HG03064 (cell line): ENCODE measurements around the gene LRRC42.
"Not testable (repeated sequence)": the region's sequence is repeated elsewhere in the genome, so short reads cannot be mapped to it uniquely, and the experiment has no call there.

Experiments
- ATAC-seq: cut with Tn5 transposase; IDR thresholded peaks from one replicate; pipeline ENCODE4 v1.9.1; 2021; ENCODE audit warnings: low read depth; ENCODE audit not compliant: unreplicated experiment

The LRRC42 gene

DNA sequence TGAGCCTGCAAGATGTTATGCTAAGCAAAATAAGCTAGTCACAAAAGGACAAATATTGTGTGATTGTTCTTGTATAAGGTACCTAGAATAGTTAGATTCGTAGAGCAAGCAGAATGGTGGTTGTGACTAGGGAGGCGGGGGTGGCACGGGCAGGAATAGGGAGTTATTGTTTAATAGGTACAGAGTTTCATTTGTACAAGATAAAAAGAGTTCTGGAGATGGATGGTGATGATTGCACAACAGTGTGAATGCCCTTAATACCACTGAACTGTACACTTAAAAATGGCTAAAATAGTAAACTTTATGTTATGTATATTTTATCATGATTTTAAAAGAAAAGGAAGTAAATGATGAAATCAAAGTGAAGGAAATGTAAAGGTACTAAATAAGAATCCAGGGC lies 20.6 kb downstream of the LRRC42 start:
- ATAC-seq = no peak

DNA sequence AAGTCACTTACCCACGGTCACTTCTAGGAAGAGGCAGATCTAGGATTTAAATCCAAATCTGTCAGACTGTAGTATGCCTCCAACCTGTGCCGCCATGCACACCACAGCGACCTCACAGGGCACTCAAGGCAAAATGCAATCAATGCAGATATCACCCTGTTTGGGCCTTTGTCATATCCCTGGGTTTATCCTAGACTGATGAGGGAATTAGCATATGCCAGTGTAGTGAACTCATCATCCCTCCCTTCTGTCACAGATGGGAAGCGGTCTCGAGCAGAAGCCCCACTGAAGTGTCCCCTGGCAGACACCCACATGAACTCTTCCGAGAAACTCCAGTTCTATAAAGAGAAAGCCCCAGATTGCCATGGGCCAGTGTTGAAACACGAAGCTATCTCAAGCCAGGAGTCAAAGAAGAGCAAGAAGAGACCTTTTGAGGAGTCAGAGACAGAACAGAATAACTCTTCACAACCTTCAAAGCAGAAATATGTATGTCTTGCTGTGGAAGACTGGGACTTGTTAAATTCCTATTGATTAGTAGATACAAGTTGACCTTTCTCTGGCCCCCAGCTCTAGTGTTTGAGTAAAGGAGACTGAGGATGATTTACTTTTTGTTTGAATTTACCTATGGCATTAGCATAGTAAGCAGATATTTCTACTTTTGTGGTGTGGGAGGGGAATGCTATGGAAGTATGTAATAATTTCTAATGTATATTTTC lies 21.4 kb downstream of the LRRC42 start:
- ATAC-seq = no peak

DNA sequence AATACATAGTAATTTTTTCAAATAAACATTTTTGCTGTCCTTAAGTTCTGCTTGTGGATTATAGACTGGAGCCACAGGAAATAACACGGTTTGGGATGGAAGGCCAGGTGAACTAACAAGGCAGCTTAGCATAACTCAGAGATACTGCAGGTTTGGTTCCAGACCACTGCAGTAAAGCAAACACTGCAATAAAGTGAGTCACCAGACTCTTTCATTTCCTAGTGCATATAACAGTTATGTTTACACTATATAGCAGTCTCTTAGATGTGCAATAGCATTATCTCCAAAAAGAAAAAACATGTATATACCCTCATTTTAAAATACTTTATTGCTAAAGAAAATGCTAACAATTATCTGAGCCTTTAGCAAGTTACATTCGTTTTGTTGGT lies 22.0 kb downstream of the LRRC42 start:
- no peak for ATAC-seq

DNA sequence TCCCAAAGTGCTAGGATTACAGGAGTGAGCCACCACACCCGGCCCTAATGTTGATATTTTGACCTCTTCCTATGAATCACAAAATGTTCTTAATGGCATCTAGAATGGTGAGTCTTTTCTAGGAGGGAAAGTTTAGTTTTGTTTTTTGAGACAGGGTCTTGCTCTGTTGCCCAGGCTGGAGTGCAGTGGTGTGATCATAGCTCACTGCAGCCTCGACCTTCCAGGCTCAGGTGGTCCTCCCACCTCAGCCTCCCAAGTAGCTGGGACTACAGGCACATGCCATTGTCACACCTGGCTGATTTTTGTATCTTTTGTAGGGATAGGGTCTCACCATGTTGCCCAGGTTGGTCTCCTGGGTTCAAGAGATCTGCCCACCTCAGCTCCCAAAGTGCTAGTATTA lies 23.2 kb downstream of the LRRC42 start:
- ATAC-seq = not testable (repeated sequence)

DNA sequence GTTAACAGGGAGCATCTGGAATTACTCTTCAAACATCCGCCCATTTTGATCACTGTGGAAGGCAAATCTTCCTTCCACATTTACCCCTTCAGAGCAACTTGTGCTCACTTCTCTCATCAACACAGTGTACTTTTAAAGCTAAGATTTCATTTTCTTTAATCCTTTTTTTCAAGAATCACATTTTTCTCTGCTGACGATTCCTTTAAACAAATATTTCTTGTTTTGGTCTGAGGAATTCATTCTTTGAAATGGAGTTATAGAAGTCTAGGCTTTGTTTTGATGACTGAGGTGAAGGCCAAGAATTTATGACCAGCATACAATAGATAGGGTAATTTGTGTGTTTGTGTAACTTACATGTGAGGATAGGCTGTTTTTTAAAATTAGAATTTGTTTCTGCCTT lies 25.6 kb downstream of the LRRC42 start:
- ATAC-seq = no peak

DNA sequence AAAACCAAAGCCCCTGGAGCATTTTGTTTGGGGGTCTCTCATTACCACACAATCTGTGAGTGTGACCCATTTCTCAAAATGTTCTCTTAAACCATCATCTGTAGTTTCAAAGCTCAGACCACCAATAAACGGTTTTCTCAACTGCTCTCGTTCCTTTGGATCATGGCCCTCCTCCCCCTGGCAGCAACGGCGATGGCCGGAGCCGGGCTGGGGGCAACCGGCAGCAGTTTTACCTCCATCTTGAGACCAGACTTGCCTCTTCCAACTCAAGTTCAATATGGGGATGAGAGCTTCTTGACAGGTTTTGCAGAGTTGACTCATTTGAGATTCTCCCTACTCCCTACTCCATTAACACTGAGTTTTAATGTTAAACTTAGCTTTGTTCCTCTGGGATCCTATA lies 29.7 kb downstream of the LRRC42 start:
- ATAC-seq = no peak

DNA sequence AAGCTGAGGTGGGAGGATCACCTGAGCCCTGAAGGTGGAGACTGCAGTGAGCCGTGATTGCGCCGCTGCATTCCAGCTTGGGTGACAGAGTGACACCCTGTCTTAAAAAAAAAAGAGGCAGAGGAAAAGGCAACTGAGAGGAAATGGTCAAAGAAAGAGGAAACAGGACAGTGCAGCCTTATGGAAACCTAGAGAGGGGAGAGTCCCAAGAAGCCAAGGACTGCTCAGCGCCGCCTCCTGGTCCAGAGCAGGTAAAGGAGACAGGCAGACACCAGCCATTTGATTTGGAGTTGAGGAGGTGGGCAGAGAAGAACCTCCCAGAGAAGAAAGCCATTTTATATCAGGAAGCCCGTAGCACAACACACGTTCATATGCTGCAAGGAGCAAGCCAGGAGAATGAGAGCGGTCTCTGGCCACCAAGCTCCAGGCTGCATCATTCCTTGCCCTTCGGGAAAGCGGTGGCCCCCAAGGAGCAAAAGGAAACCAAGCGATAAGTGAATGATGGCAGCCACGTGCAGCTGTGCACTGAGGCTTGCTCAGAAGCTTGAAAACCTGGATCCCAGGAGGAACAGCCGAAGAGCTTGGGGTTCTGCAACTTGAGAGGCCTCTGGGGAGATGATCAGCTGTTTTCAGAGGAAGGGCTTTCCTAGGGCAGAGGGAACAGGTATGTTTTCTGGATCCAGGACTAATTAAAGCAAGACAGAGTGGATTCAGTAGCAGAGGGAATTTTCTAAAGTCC lies 33.7 kb downstream of the LRRC42 start:
- ATAC-seq = no peak

DNA sequence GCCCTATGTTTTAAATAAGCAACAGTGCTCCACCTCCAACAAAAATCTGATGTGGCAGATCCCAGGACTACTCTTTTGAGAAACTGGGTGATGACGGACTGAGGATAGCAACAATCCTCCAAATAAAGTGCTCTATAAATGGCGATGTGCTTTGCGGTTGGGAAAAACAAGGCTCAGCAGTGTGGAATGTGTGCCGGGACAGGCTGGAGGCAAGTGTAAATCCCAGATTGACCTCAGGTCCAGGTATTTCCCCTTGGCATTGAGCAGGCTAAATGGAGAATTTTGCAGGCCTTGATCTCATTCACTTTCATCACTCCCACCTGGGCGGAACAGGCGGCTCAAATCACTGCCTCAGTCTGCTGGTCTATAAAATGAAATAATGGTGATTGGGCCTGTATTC lies 35.1 kb downstream of the LRRC42 start:
- no peak for ATAC-seq

DNA sequence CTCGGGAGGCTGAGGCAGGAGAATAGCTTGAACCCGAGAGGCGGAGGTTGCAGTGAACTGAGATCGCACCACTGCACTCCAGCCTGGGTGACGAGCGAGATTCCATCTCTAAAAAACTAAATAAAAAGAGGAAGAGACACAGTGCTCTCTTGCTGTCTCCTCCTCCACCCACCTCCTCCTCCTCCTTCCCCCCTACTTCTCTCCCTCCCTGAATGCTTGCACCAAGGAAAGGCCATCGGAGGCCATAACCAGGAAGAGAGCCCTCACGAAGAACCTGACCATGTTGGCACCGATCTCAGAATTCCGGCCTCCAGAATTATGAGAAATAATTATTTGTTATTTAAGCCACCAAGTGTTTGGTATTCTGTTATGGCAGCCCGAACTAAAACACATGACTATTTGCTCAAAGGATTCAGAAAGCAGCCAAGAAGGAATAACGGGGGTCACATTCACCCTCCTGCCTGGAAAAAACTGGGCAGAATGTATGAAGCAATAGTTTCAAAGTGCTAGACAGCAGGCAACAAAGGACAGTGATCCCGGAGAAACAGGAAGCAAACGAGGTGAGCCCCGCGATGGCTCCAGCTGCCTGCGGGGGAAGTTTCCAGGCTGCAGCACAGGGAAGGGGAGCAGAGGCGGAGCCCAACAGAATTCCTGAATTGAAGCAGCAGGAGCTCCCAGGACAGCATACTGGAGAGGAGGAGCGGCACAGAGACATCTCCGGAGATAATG lies 36.0 kb downstream of the LRRC42 start:
- ATAC-seq = no peak

DNA sequence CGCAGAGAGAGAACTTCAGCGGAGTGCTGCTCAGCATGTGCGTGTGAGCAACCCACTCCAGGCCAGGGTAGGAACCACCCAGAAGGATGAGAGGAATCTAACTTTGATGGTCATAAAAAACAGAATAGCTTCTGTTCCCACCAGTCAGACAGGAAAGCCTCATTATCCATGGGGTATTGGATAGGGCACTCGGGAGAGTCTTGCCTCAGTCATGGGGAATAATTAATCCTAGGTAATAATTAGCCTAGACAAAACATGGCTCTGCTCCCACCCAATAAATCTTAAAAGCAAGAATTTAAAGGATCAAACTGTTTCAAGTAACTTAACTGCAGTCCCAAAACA lies 36.6 kb downstream of the LRRC42 start:
- ATAC-seq = no peak

DNA sequence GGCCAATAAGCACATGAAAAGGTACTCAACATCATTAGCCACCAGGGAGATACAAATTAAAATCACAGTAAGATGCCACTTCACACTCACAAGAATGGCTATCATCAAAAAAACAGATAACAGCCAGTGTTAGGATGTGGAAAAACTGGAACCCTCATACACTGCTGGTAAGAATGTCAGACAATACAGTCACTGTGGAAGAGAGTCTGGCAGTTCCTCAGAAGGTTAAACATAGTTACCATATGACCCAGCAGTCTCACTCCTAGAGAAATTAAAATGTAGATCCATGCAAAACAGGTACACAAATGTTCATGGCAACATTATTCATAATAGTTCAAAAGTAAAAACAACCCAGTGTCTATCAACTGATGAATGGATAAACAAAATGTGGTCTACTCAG lies 38.6 kb downstream of the LRRC42 start:
- no peak for ATAC-seq

DNA sequence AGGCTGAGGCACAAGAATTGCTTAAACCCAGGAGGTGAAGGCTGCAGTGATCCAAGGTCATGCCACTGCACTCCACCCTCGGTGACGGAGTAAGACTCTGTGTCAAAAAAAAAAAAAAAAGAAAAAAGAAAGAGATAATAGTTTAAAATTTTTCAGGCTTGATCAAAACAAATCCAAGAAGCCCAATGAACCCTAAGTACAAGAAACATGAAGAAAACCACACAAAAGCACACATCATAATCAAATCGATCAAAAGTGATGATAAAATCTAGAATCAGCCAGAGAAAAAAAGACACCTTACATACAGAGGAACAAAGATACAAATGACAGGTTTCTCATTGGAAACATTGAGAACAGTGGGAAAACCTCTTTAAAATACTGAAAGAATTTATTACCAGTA lies 40.3 kb downstream of the LRRC42 start:
- ATAC-seq = no peak

DNA sequence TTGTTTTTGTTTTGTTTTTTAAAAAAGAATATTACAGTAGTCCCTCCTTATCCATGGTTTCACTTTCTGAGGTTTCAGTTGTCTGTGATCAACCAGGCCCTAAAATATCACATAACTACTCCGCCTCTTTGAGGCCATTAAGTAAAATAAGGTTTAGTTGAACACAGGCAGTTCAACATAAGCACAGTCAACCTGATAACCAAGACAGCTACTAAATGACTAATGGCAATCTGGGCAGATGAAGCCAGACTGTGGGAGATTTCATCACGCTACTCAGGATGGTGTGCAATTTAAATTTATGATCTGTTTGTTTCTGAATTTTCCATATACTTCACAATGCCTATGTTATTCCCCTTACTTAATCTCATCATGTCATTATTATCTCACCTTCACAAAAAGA lies 41.7 kb downstream of the LRRC42 start:
- ATAC-seq = no peak

DNA sequence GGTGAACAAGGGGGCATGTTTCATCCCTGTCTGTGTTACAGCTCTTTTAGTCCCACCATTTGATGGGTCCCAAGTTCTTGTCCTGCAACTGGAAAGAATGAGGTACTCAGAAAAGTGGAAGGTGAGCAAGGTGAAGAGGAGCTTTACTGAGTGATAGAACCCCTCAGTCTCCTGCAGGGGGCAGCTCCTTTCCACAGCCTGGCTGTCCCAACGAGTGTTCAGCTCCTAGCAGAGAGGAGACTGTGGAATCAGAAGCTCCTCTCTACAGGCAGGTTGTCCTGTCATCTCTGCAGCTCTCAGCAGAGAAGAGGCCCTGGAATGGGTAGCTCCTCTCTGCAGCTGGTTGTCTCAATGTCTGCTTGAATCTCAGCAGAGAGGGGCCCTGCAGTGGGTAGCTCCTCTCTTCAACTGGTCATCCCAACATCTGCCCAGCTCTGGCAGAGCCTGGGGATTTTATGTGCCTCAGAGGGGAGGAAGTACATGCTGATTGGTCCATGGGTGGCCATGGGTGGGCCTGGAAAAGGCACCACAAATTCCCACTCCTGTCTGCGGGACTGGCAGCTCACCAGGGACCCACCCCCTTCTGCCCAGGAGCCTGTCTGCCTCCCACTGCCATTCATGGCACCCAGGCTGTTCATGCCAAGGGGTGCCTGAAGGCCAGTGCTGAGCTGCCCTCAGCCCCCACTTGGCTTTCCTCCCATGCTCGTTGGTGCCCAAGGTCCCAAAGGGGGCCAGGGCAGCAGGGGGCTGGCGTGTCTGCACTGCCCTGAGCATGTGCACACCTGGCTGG lies 46.1 kb downstream of the LRRC42 start:
- ATAC-seq = no peak

DNA sequence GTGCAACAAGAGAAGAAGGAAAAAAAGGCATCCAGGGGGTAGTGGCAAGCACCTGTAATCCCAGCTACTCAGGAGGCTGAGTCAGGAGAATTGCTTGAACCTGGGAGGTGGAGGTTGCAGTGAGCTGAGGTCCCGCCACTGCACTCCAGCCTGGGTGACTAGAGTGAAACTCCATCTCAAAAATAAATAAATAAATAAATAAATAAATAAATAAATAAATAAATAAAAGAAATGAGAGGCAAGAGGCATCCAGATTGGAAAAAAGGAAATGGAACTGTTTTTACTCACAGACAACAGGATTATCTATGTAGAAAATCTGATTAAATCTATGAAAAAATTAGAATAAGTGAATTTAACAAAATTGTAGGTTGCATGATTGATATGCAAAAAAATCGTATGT lies 48.4 kb downstream of the LRRC42 start:
- ATAC-seq = not testable (repeated sequence)

DNA sequence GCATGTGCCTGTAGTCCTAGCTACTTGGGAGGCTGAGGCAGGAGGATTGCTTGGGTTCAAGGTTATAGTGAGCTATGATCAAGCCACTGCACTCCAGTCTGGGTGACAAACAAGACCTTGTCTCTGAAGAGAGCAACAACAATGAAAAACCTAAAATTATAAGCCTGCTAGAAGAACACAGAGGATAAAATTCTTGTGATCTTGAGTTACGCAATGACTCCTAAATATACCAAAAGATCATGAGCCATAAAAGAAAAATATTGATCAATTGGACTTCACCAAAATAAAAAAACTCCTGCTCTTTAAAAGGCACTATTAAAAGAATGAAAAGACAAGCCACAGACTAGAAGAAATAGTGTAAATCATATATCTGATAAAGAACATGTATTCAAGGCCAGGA lies 49.5 kb downstream of the LRRC42 start:
- ATAC-seq = no peak

DNA sequence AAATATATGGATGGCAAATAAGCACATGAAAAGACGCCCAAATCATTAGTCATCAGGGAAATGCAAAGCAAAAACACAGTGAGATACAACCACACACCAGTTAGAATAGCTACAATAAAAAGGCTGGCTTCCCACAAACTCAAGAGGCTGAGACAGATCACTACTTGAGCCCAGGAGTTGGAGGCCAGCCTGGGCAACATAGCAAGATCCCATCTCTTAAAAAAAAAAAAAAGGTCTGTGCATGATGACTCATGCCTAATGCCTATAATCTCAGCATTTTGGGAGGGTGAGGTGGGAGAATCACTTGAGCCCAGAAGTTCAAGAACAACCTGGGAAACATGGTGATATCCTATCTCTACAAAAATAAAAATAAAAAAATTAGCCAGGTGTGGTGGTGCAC lies 52.1 kb downstream of the LRRC42 start:
- ATAC-seq = no peak

DNA sequence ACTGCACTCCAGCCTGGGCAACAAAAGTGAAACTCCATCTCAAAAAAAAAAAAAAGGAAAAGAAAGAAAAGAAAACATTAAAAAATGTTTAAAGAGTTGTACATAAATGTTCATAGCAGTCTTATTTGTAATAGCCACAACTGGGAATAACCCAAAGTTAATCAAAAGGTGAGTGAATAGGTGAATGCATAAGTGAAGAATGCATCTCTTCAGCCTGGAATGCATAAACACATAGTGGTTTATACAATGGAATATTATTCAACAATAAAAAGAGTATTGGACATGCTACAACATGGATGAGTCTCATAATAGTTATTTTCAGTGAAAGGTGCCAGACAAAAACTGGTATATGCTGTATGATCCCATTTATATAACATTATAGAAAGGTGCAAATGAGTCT lies 53.8 kb downstream of the LRRC42 start:
- no peak for ATAC-seq

DNA sequence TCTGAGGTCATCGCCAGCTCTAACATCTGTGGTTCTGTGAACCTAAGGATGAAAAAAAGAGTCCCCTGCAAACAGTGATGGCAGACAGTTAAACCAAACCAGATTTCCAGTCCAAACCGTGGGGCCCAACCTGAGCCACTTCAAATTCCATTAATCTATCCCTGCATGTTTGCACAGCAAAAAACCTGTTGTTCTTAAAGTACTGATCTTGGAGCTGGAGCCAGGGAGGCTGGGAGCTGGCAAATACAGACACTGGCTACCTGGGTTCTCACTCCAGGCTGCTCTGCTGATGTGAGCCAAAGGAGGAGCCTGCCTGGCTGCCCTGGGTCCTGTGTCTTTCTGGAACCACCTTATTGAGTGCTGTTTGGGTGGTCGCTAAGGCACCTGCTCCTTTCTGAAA lies 55.4 kb downstream of the LRRC42 start:
- ATAC-seq = no peak

DNA sequence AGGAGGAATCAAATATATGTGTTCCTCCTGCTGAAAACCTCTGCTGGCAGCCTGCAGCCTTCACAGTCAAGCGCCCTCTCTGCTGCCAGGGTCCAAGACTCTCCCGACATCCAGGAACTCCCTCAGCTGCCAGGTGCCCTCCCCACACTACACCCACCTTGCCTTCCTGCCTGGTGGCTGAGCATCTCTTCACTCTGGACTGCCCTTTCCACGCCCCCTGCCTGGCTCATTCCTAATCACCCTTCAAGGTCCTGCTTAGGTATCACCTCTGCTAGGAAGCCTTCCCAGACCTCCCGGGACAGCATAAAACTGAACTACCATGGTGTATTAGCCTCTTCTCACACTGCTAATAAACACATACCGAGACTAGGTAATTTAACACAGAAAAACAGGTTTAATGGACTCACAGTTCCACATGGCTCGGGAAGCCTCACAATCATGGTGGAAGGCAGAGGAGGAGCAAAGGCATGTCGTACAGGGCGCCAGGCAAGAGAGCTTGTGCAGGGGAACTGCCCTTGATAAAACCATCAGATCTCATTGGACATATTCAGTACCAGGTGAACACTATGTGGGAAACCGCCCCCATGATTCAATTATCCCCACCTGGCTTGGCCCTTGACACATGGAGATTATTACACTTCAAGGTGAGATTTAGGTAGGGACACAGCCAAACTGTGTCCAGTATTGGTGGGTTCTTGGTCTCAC lies 56.5 kb downstream of the LRRC42 start:
- no peak for ATAC-seq
